HG02642 (cell line): ENCODE data around the gene GALNTL6.

Experiments
- ATAC-seq: cut with Tn5 transposase; IDR thresholded peaks from one replicate; pipeline ENCODE4 v1.9.1; 2021; ENCODE audit warnings: mild to moderate bottlenecking; ENCODE audit not compliant: unreplicated experiment, poor library complexity

The GALNTL6 gene

GRCh38 chr4:172992648-172993378 is 1179.6 kb downstream of the GALNTL6 start:
- ATAC-seq: no peak

GRCh38 chr4:172995161-172995560 is 1182.0 kb downstream of the GALNTL6 start:
- no peak for ATAC-seq

GRCh38 chr4:172995704-172996103 is 1182.5 kb downstream of the GALNTL6 start:
- ATAC-seq: no peak

GRCh38 chr4:172996571-172997216 is 1183.5 kb downstream of the GALNTL6 start:
- no peak for ATAC-seq

- no peak for ATAC-seq
Measured at GRCh38 chr4:172997217-172997609, 1184.0 kb downstream of the GALNTL6 start.

GRCh38 chr4:172997856-172998255 is 1184.7 kb downstream of the GALNTL6 start:
- ATAC-seq: no peak

GRCh38 chr4:172998527-172999469 is 1185.6 kb downstream of the GALNTL6 start:
- ATAC-seq: no peak

- no peak for ATAC-seq
Measured at GRCh38 chr4:173001571-173001970, 1188.4 kb downstream of the GALNTL6 start.

- ATAC-seq: no peak
Measured at GRCh38 chr4:173002830-173003561, 1189.8 kb downstream of the GALNTL6 start.

GRCh38 chr4:173005912-173006633 is 1192.9 kb downstream of the GALNTL6 start:
- no peak for ATAC-seq

GRCh38 chr4:173008436-173008835 is 1195.2 kb downstream of the GALNTL6 start:
- no peak for ATAC-seq

- ATAC-seq: no peak
Measured at GRCh38 chr4:173009129-173009823, 1196.1 kb downstream of the GALNTL6 start.

- no peak for ATAC-seq
Measured at GRCh38 chr4:173012608-173013007, 1199.4 kb downstream of the GALNTL6 start.

GRCh38 chr4:173013232-173013930 is 1200.2 kb downstream of the GALNTL6 start:
- no peak for ATAC-seq

GRCh38 chr4:173014113-173014558 is 1200.9 kb downstream of the GALNTL6 start:
- ATAC-seq: no peak

GRCh38 chr4:173014836-173015235 is 1201.6 kb downstream of the GALNTL6 start:
- no peak for ATAC-seq

GRCh38 chr4:173017802-173018201 is 1204.6 kb downstream of the GALNTL6 start:
- ATAC-seq: no peak

GRCh38 chr4:173018446-173018845 is 1205.2 kb downstream of the GALNTL6 start:
- no peak for ATAC-seq
